ENCODE results near the gene ZNF728.

GRCh38 chr19:23015660-23016059 lies 12.7 kb upstream of the ZNF728 start:
- TF ChIP-seq POLR2A (IDR thresholded peaks at IDR 0.05; ENCODE audit: low read depth, low read length): no peak
- TF ChIP-seq POLR2AphosphoS5 (IDR thresholded peaks at IDR 0.05; ENCODE audit: low read depth, low read length): no peak
